ENCODE measurements around the gene VPS13D. TPM values are rescaled to one million over a fixed set of nuclear protein-coding genes. Genes with fewer than 3 reads are reported as not detected.

Gene VPS13D
- total RNA-seq, 1 donor from 2014 or later: 81.7 TPM

GRCh38 chr1:12294076-12294475 lies 64.2 kb downstream of the VPS13D start:
- intact Hi-C loops (cut with DNase I): no loop called here
- no peak overlapping the region for H3K27ac ChIP-seq
- H3K4me3 ChIP-seq: no peak overlapping the region
- TF ChIP-seq CTCF (IDR thresholded peaks at IDR 0.05): no peak
- H3K27me3 ChIP-seq (ENCODE audit: low read depth): no peaks in the 10 kb centered on the region
- peaks cover 93% of the 10 kb centered on the region for H3K36me3 ChIP-seq
- H3K4me1 ChIP-seq: no peaks in the 10 kb centered on the region
- H3K9me3 ChIP-seq: no peaks in the 10 kb centered on the region
- no peak for ATAC-seq
- no peak for DNase-seq

GRCh38 chr1:12296016-12296415 lies 66.2 kb downstream of the VPS13D start:
- Histone ChIP-seq H3K9me3 (no peaks in the 10 kb centered on the region), H3K27ac (no peak overlapping the region), H3K4me1 (peaks cover 7% of the 10 kb centered on the region), H3K27me3 (ENCODE audit: low read depth) (no peaks in the 10 kb centered on the region), H3K4me3 (no peak overlapping the region), H3K36me3 (peaks cover 93% of the 10 kb centered on the region)
- DNase-seq: no peak
- no peak for TF ChIP-seq CTCF (IDR thresholded peaks at IDR 0.05)
- intact Hi-C loops (cut with DNase I): no loop called here
- no peak for ATAC-seq

- H3K4me1 ChIP-seq: peaks cover 13% of the 10 kb centered on the region
- H3K27ac ChIP-seq: no peak overlapping the region
- H3K9me3 ChIP-seq: no peaks in the 10 kb centered on the region
- intact Hi-C loops (cut with DNase I): no loop called here
- no peaks in the 10 kb centered on the region for H3K27me3 ChIP-seq (ENCODE audit: low read depth)
- DNase-seq: no peak
- TF ChIP-seq CTCF (IDR thresholded peaks at IDR 0.05): no peak
- no peak for ATAC-seq
- H3K4me3 ChIP-seq: no peak overlapping the region
- H3K36me3 ChIP-seq: peaks cover 91% of the 10 kb centered on the region
These were observed 66.8 kb downstream of the VPS13D start for GRCh38 chr1:12296623-12297022.

- Histone ChIP-seq H3K27ac (peak overlapping the region; percentile 14), H3K27me3 (ENCODE audit: low read depth) (no peaks in the 10 kb centered on the region), H3K4me1 (peaks cover 22% of the 10 kb centered on the region), H3K4me3 (no peak overlapping the region), H3K9me3 (no peaks in the 10 kb centered on the region), H3K36me3 (peaks cover 84% of the 10 kb centered on the region)
- TF ChIP-seq CTCF (IDR thresholded peaks at IDR 0.05): no peak
- no peak for DNase-seq
- peak; percentile 59 to 91 for ATAC-seq
- intact Hi-C loops (cut with DNase I): no loop called here
These were observed 70.9 kb downstream of the VPS13D start for GRCh38 chr1:12300706-12301105.

- Histone ChIP-seq H3K27me3 (ENCODE audit: low read depth) (no peaks in the 10 kb centered on the region), H3K36me3 (peaks cover 84% of the 10 kb centered on the region), H3K27ac (no peak overlapping the region), H3K9me3 (no peaks in the 10 kb centered on the region), H3K4me1 (peaks cover 22% of the 10 kb centered on the region), H3K4me3 (no peak overlapping the region)
- no peak for TF ChIP-seq CTCF (IDR thresholded peaks at IDR 0.05)
- DNase-seq (no peak), ATAC-seq (peak in 1 of 2 donors; percentile 34)
- intact Hi-C loops (cut with DNase I): no loop called here
These were observed 71.8 kb downstream of the VPS13D start for GRCh38 chr1:12301518-12302237.

All from lower lobe of right lung (tissue), 2 donors.